Hypothalamus (tissue), 51 donors: Measurements from ENCODE around the gene TMC3.
"Not testable (repeated sequence)": the region's sequence is repeated elsewhere in the genome, so short reads cannot be mapped to it uniquely, and the experiment has no call there.

Source experiments
- DNase-seq, 51 donors: peaks; one replicate each; lab custom pipeline; 2025; lab: John Stamatoyannopoulos, UW

Gene TMC3

GRCh38 chr15:81373775-81374395 lies at the start of gene TMC3:
Gene TMC3 (minus strand): TSS chr15:81374213. CDS start chr15:81374077, 136 bp downstream.
- peak in 19 of 51 donors; percentile 0 to 57 (median 21) for DNase-seq

GRCh38 chr15:81421461-81421860 lies 47.4 kb upstream of the TMC3 start:
- no peak for DNase-seq

- no peak for DNase-seq
Measured at GRCh38 chr15:81419332-81419943, 45.4 kb upstream of the TMC3 start.

- no peak for DNase-seq
Measured at GRCh38 chr15:81418891-81419290, 44.9 kb upstream of the TMC3 start.

GRCh38 chr15:81418444-81418843 lies 44.4 kb upstream of the TMC3 start:
- DNase-seq = no peak

GRCh38 chr15:81414274-81414968 lies 40.4 kb upstream of the TMC3 start:
- not testable (repeated sequence) for DNase-seq

- DNase-seq = no peak
Measured at GRCh38 chr15:81413851-81414250, 39.8 kb upstream of the TMC3 start.

GRCh38 chr15:81411969-81412633 lies 38.1 kb upstream of the TMC3 start:
- no peak for DNase-seq

GRCh38 chr15:81411051-81411450 lies 37.0 kb upstream of the TMC3 start:
- DNase-seq = no peak

- DNase-seq = peak in 23 of 51 donors; percentile 1 to 54 (median 7)
Measured at GRCh38 chr15:81410318-81410753, 36.3 kb upstream of the TMC3 start.

GRCh38 chr15:81407718-81408117 lies 33.7 kb upstream of the TMC3 start:
- DNase-seq = peak in 1 of 51 donors; percentile 28

GRCh38 chr15:81407176-81407575 lies 33.2 kb upstream of the TMC3 start:
- no peak for DNase-seq

GRCh38 chr15:81400640-81401236 lies 26.7 kb upstream of the TMC3 start:
- DNase-seq = peak in 2 of 51 donors; percentile 1 to 5

- DNase-seq = no peak
Measured at GRCh38 chr15:81398910-81399551, 25.0 kb upstream of the TMC3 start.

GRCh38 chr15:81398456-81398855 lies 24.4 kb upstream of the TMC3 start:
- no peak for DNase-seq

- DNase-seq = no peak
Measured at GRCh38 chr15:81394603-81395002, 20.6 kb upstream of the TMC3 start.

GRCh38 chr15:81391657-81392056 lies 17.6 kb upstream of the TMC3 start:
- no peak for DNase-seq

- DNase-seq = no peak
Measured at GRCh38 chr15:81388436-81388770, 14.4 kb upstream of the TMC3 start.

GRCh38 chr15:81387621-81388435 lies 13.8 kb upstream of the TMC3 start:
- DNase-seq = no peak

GRCh38 chr15:81386947-81387346 lies 12.9 kb upstream of the TMC3 start:
- DNase-seq = no peak
